ENCODE data around the gene PTH2. TPM values are rescaled to one million over a fixed set of nuclear protein-coding genes. Genes with fewer than 3 reads are reported as not detected.

Gene PTH2
- total and polyA plus RNA-seq, 2 donors (not counting 3 experiments of a cell fraction or from before 2014, with no cell fraction given), result not detected

DNA sequence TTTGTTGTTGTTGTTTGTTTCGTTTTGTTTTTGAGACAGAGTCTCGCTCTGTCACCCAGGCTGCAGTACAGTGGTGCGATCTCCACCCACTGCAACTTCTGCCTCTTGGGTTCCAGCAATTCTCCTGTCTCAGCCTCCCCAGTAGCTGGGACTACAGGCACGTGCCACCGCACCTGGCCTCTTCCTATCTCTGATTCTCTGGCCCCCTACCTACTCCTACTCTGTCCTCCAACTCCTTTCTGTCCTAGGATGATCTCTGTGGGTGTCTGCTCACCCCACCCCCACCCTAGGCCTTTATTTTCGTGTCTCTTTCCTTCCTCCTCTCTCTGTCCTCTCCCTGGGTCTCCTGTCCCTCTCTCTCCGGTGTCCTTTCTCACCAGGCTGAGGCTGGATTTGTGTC, 27.2 kb upstream of the PTH2 start:
- Histone ChIP-seq H2AFZ (ENCODE audit: low read depth, low read length) (no peak overlapping the region), H3K4me2 (ENCODE audit: insufficient read depth, low read length) (peak overlapping the region; percentile 78), H3K4me1 (ENCODE audit: control insufficient read depth, extremely low read depth, insufficient read depth, low read length) (peaks cover 11% of the 10 kb centered on the region), H4K20me1 (replicated peaks; ENCODE audit: control insufficient read depth, extremely low read depth, insufficient read depth, low read length) (no peaks in the 10 kb centered on the region), H3K79me2 (ENCODE audit: control insufficient read depth, insufficient read depth, low read length) (peaks cover 11% of the 10 kb centered on the region), H3K36me3 (ENCODE audit: control insufficient read depth in 2 of 2, extremely low read depth in 1 of 2, insufficient read depth in 2 of 2, low read length in 2 of 2) (peaks cover 0 to 4% of the 10 kb centered on the region in 2 experiments), H3K9me1 (replicated peaks; ENCODE audit: control insufficient read depth, extremely low read depth, insufficient read depth, low read length) (no peaks in the 10 kb centered on the region), H3K27me3 (ENCODE audit: control insufficient read depth in 2 of 2, insufficient read depth in 2 of 2, low read length in 2 of 2) (no peaks in the 10 kb centered on the region), H3K9me3 (replicated peaks; ENCODE audit: control insufficient read depth, insufficient read depth, low read length) (no peaks in the 10 kb centered on the region), H3K4me3 (replicated peaks in 1 of 3; ENCODE audit: insufficient read depth in 1 of 3, low read depth in 1 of 3, low read length in 3 of 3) (peak overlapping the region in 1 of 3 experiments; percentile 47), H3K27ac (ENCODE audit: insufficient read depth, low read depth, low read length) (no peak overlapping the region), H3K9ac (replicated peaks; ENCODE audit: extremely low read depth, insufficient read depth, low read length) (no peak overlapping the region)
- ChIA-PET CTCF (interaction anchor here (0.6 to 1.4 kb wide), 3 partner anchors 9 to 126 kb away, joined by 3 to 7 read pairs (median 4); no protein-coding TSS in a partner anchor), POLR2A (no interaction called here)
- no peak for TF ChIP-seq EZH2 (IDR thresholded peaks at IDR 0.05; ENCODE audit: borderline replicate concordance, low read depth, low read length, severe bottlenecking)
- TF ChIP-seq JUN (IDR thresholded peaks at IDR 0.05; ENCODE audit: borderline replicate concordance, insufficient read depth, insufficient read length, low read depth), result no peak
- TF ChIP-seq MYC (IDR thresholded peaks at IDR 0.05; ENCODE audit: low read depth, low read length), result no peak
- no peak for TF ChIP-seq FOS (IDR thresholded peaks at IDR 0.05; ENCODE audit: borderline replicate concordance, insufficient read depth, low read length)
- TF ChIP-seq GATA2 (IDR thresholded peaks at IDR 0.05; ENCODE audit: insufficient read depth, insufficient read length, low read depth, low read length), result no peak
- TF ChIP-seq, protein P1, sequence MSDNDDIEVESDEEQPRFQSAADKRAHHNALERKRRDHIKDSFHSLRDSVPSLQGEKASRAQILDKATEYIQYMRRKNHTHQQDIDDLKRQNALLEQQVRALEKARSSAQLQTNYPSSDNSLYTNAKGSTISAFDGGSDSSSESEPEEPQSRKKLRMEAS (IDR thresholded peaks at IDR 0.05; ENCODE audit: insufficient read depth, insufficient read length), result no peak
- TF ChIP-seq POLR2A (IDR thresholded peaks at IDR 0.05; ENCODE audit: low read depth, low read length), result no peak
- TF ChIP-seq CTCF (IDR thresholded peaks at IDR 0.05; ENCODE audit: extremely low read depth in 1 of 2, insufficient read depth in 1 of 2, low read depth in 1 of 2, low read length in 2 of 2), result no peak
- no peak for TF ChIP-seq POLR2AphosphoS5 (IDR thresholded peaks at IDR 0.05; ENCODE audit: insufficient read depth, low read depth, low read length)
- intact Hi-C loops (cut with micrococcal nuclease) (loop anchor here (5.0 kb wide), 2 partner anchors 192 to 427 kb away; partner anchors contain the start of genes AKT1S1, RRAS, SCAF1 and TBC1D17), dilution Hi-C loops (cut with MboI; ENCODE audit: extremely low pct_ligation_motif_present, low sequenced_read_pairs) (no loop called here)
- FAIRE-seq (no peak), DNase-seq (ENCODE audit: low read depth, low spot score) (no peak)
- BruUV-seq (replicated peaks), result no TSS peak
